Endothelial cell of umbilical vein (primary cell): ENCODE measurements around the gene LIN28A. TPM values are rescaled to one million over a fixed set of nuclear protein-coding genes. Genes with fewer than 3 reads are reported as not detected.

Source experiments
- BruUV-seq: library from RNA; stranded (reverse); fragments of 400-500 nt; replicated peaks from 2 replicates; lab custom pipeline; 2021; lab: Mats Ljungman, UMichigan
- CTCF ChIA-PET: fragments of 300-600, 350-600 bp; sonication (Branson Sonifier 250); formaldehyde crosslinking; loops from one replicate; lab custom pipeline; 2021; ENCODE audit warnings: antibody characterized with exemption, inconsistent platforms; lab: Charles Lee
- POLR2A ChIA-PET: fragments of 300-600, 350-600 bp; sonication (Branson Sonifier 250); formaldehyde crosslinking; loops from one replicate; lab custom pipeline; 2021; ENCODE audit warnings: antibody characterized with exemption, inconsistent platforms; lab: Charles Lee
- DNase-seq: peaks from one replicate; pipeline ENCODE4 v3.0.0-alpha.2; 2011; ENCODE audit warnings: low read depth, low spot score
- FAIRE-seq: peaks from 2 replicates; lab custom pipeline; 2011; peaks lifted over from hg19 to GRCh38; lab: Jason Lieb, UNC
- H2AFZ ChIP-seq: 2 replicates; pipeline ENCODE4 v1.6.0; 2012; ENCODE audit warnings: low read depth, low read length, control low read depth, inconsistent platforms
- H3K27ac ChIP-seq: 2 replicates; pipeline ENCODE4 v1.5.1; 2011; ENCODE audit warnings: low read depth, mild to moderate bottlenecking, control low read depth, low read length, moderate library complexity; ENCODE audit not compliant: insufficient read depth
- H3K27me3 ChIP-seq, 2 experiments: 2 replicates each; pipeline versions ENCODE4 v1.6.0 to v1.6.1; 2011; ENCODE audit warnings: low read length in 2 of 2, mixed read lengths in 1 of 2; ENCODE audit not compliant: control insufficient read depth in 2 of 2, insufficient read depth in 2 of 2
- H3K36me3 ChIP-seq, 2 experiments: 2 replicates in 1 of 2; 3 replicates in 1 of 2; pipeline ENCODE4 v1.5.1; 2011; ENCODE audit warnings: low read length in 2 of 2, mild to moderate bottlenecking in 1 of 2, moderate library complexity in 1 of 2; ENCODE audit not compliant: control insufficient read depth in 2 of 2, insufficient read depth in 2 of 2; ENCODE audit errors: extremely low read depth in 1 of 2
- H3K4me1 ChIP-seq: 3 replicates; pipeline ENCODE4 v1.5.1; 2011; ENCODE audit warnings: mild to moderate bottlenecking, low read length; ENCODE audit not compliant: control insufficient read depth, insufficient read depth; ENCODE audit errors: extremely low read depth
- H3K4me2 ChIP-seq: 2 replicates; pipeline ENCODE4 v1.6.1; 2011; ENCODE audit warnings: low read length, control low read depth, mixed read lengths; ENCODE audit not compliant: insufficient read depth
- H3K4me3 ChIP-seq, 3 experiments: fragments of 200-600 bp in 1 of 3; sonication (generic), shearing (Covaris generic) in 1 of 3; replicated peaks in 1 of 3; 2 replicates each; pipeline ENCODE4 v1.5.1; 2011 to 2016; ENCODE audit warnings: control low read depth in 3 of 3, low read length in 3 of 3, mild to moderate bottlenecking in 2 of 3, inconsistent platforms in 1 of 3, low read depth in 1 of 3, moderate library complexity in 1 of 3; ENCODE audit not compliant: insufficient read depth in 1 of 3
- H3K79me2 ChIP-seq: 2 replicates; pipeline ENCODE4 v1.6.0; 2012; ENCODE audit warnings: low read length, inconsistent platforms; ENCODE audit not compliant: control insufficient read depth, insufficient read depth
- H3K9ac ChIP-seq: replicated peaks from 2 replicates; pipeline ENCODE3; 2011; ENCODE audit warnings: low read length, control low read depth; ENCODE audit not compliant: insufficient read depth; ENCODE audit errors: extremely low read depth
- H3K9me1 ChIP-seq: replicated peaks from 3 replicates; pipeline ENCODE4 v1.6.0; 2011; ENCODE audit warnings: mild to moderate bottlenecking, low read length; ENCODE audit not compliant: control insufficient read depth, insufficient read depth; ENCODE audit errors: extremely low read depth
- H3K9me3 ChIP-seq: replicated peaks from 2 replicates; pipeline ENCODE4 v1.5.1; 2012; ENCODE audit warnings: low read length, inconsistent platforms; ENCODE audit not compliant: control insufficient read depth, insufficient read depth
- H4K20me1 ChIP-seq: replicated peaks from 2 replicates; pipeline ENCODE3; 2011; ENCODE audit warnings: mild to moderate bottlenecking, low read length; ENCODE audit not compliant: control insufficient read depth, insufficient read depth; ENCODE audit errors: extremely low read depth
- CTCF ChIP-seq, 2 donors: IDR thresholded peaks; 1 replicate in 1 of 2; 2 replicates in 1 of 2; pipeline ENCODE4 v1.5.1; 2011; ENCODE audit warnings: low read length in 2 of 2, mild to moderate bottlenecking in 2 of 2, moderate library complexity in 2 of 2, control low read depth in 1 of 2, inconsistent platforms in 1 of 2, low read depth in 1 of 2; ENCODE audit not compliant: insufficient read depth in 1 of 2; ENCODE audit errors: extremely low read depth in 1 of 2
- EZH2 ChIP-seq: IDR thresholded peaks from 2 replicates; pipeline ENCODE4 v1.6.1; 2012; ENCODE audit warnings: borderline replicate concordance, low read depth, mild to moderate bottlenecking, moderate library complexity, low read length, inconsistent platforms; ENCODE audit not compliant: severe bottlenecking
- FOS ChIP-seq: IDR thresholded peaks from 2 replicates; pipeline ENCODE4 v1.6.1; 2011; ENCODE audit warnings: mild to moderate bottlenecking, low read length, moderate library complexity, borderline replicate concordance; ENCODE audit not compliant: insufficient read depth
- GATA2 ChIP-seq: IDR thresholded peaks from 2 replicates; pipeline ENCODE4 v1.7.0; 2011; ENCODE audit warnings: low read depth, mild to moderate bottlenecking, moderate library complexity, mixed read lengths, low read length; ENCODE audit not compliant: insufficient read length, insufficient read depth
- JUN ChIP-seq: IDR thresholded peaks from 2 replicates; pipeline ENCODE4 v1.6.1; 2011; ENCODE audit warnings: borderline replicate concordance, low read depth; ENCODE audit not compliant: insufficient read length, insufficient read depth
- MYC ChIP-seq: IDR thresholded peaks from one replicate; pipeline ENCODE4 v1.6.1; 2011; ENCODE audit warnings: mild to moderate bottlenecking, low read depth, low read length
- POLR2A ChIP-seq: IDR thresholded peaks from 2 replicates; pipeline ENCODE4 v1.6.1; 2012; ENCODE audit warnings: low read depth, mild to moderate bottlenecking, control low read depth, low read length
- POLR2AphosphoS5 ChIP-seq: IDR thresholded peaks from 2 replicates; pipeline ENCODE4 v1.6.1; 2012; ENCODE audit warnings: low read depth, mild to moderate bottlenecking, control low read depth, low read length, moderate library complexity; ENCODE audit not compliant: insufficient read depth
- dilution Hi-C: fragments of 300-500 bp; cut with MboI; formaldehyde crosslinking; loops from one replicate; pipeline ENCODE4 v1.15.0; 2019; ENCODE audit warnings: low sequenced_read_pairs; ENCODE audit not compliant: extremely low pct_ligation_motif_present
- intact Hi-C: fragments of 100-400 bp; cut with micrococcal nuclease; formaldehyde crosslinking; loops from one replicate; pipeline ENCODE4 v1.10.0; 2022
- polyA plus RNA-seq, 4 experiments: library from polyadenylated mRNA; depleted of rRNA in 3 of 4; stranded (reverse) in 3 of 4; unstranded in 1 of 4; fragments of >200 nt; gene quantifications; 2 replicates each; pipeline versions ENCODE4 v1.2.1 to v1.2.3, GENCODE V29; 2011 to 2012; ENCODE audit warnings: missing spikeins in 1 of 4
- total RNA-seq: library from RNA; stranded (reverse); gene quantifications from 2 replicates; pipeline ENCODE4 v1.2.3, GENCODE V29; 2021
- TF ChIP-seq, protein P1 (sequence below): IDR thresholded peaks from 2 replicates; pipeline ENCODE4 v1.6.1; 2011; ENCODE audit not compliant: insufficient read depth, insufficient read length

The LIN28A gene
- total and polyA plus RNA-seq, 2 donors (not counting 3 experiments of a cell fraction or from before 2014, with no cell fraction given): 0.11 TPM; not detected in 1

DNA sequence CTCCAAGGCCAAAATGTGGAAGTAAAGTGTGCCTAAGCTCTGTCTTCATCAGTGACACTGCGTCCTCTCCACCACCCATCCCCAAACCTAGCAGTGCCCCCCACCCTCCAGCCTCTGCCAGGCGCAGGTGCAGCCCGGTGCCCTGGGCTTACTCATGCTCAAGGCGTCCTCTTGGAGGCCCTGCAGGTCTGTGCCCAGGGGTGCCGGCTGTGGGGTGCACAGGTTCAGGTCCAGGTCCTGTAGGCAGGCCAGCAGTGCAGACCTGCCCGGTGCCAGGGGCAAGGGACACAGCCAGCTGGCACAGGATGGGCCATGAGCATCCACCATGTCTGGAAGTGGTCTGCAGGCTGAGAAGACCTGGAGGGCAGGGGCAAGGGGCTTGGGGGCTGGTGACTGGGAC, 43.2 kb upstream of the LIN28A start:
- CTCF ChIA-PET: interaction anchor here (1.5 kb wide), 1 partner anchor 50 kb away, joined by 5 read pairs; no protein-coding TSS in a partner anchor
- intact Hi-C loops: no loop called here
- BruUV-seq: no TSS peak

More for the DNA sequence above, 43.2 kb upstream of the LIN28A start:
- Histone ChIP-seq H3K79me2 (no peaks in the 10 kb centered on the region), H3K9me1 (no peaks in the 10 kb centered on the region), H4K20me1 (no peaks in the 10 kb centered on the region), H3K4me2 (no peak overlapping the region), H3K36me3 (no peaks in the 10 kb centered on the region), H3K9ac (no peak overlapping the region), H3K27me3 (no peaks in the 10 kb centered on the region), H3K9me3 (no peaks in the 10 kb centered on the region), H3K4me3 (no peak overlapping the region), H3K27ac (no peak overlapping the region), H3K4me1 (no peaks in the 10 kb centered on the region), H2AFZ (no peak overlapping the region)
- no peak for TF ChIP-seq CTCF (IDR thresholded peaks at IDR 0.05; ENCODE audit: extremely low read depth in 1 of 2, insufficient read depth in 1 of 2, low read depth in 1 of 2, low read length in 2 of 2)
- TF ChIP-seq JUN: no peak
- TF ChIP-seq, protein P1, sequence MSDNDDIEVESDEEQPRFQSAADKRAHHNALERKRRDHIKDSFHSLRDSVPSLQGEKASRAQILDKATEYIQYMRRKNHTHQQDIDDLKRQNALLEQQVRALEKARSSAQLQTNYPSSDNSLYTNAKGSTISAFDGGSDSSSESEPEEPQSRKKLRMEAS: no peak
- TF ChIP-seq FOS: no peak
- no peak for TF ChIP-seq GATA2
- no peak for TF ChIP-seq MYC
- no peak for TF ChIP-seq POLR2AphosphoS5
- TF ChIP-seq EZH2: no peak
- TF ChIP-seq POLR2A: no peak
- dilution Hi-C loops: no loop called here
- DNase-seq: no peak
- POLR2A ChIA-PET: no interaction called here
- no peak for FAIRE-seq
